Umbilical cord (tissue), 2 donors: ENCODE data around the gene ACTL7A. TPM values are rescaled to one million over a fixed set of nuclear protein-coding genes. Genes with fewer than 3 reads are reported as not detected.
"Not testable (repeated sequence)": the region's sequence is repeated elsewhere in the genome, so short reads cannot be mapped to it uniquely, and the experiment has no call there.

Experiments
- DNase-seq: peaks from one replicate; pipeline ENCODE4 v3.0.0-alpha.2; 2015; ENCODE audit warnings: low spot score
- total RNA-seq: library from RNA; depleted of rRNA; stranded (reverse); fragments of >200 nt; gene quantifications from one replicate; pipeline ENCODE4 v1.2.3, GENCODE V29; 2014; ENCODE audit warnings: low replicate concordance; ENCODE audit not compliant: insufficient read depth

The ACTL7A gene
- total RNA-seq, 1 donor from 2014 or later, result 0.96 TPM

DNA sequence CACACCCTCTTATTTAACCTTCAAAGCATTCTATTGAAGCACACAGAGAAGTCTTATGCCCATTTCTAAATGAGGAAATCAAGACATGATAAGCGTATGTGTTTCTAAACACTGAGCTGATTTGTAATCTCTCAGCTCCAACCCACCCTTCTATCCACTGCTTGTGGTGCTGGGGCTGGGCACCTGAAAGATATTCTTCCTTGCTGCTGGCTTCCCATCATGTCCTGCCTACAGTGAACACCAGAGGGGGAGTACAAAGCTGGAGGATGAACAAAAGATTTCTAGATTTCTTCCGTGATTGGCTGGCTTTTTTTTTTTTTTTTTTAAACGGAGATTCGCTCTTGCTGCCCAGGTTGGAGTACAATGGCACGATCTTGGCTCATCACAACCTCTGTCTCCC, 14.4 kb downstream of the ACTL7A start:
- DNase-seq, result no peak

- DNase-seq, result no peak
Observed at GRCh38 chr9:108877524-108877923, 15.5 kb downstream of the ACTL7A start.

GRCh38 chr9:108880738-108881316, 18.8 kb downstream of the ACTL7A start:
- no peak for DNase-seq

- no peak for DNase-seq
Observed at GRCh38 chr9:108882052-108882888, 20.2 kb downstream of the ACTL7A start.

DNA sequence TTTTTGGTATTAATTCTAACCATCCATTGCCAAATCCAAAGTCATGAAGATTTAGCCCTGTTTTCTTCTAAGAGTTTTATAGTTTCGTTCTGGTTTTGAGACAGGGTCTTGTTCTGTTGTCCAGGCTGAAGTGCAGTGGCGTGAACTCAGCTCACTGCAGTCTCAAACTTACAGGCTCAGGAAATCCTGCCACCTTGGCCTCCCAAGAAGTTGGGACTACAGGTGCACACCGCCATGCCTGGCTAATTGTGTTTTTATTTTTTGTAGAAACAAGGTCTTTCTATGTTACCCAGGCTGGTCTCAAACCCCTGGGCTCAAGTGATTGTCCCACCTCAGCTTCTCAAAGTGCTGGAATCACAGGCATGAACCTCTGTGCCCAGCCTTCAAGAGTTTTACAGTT, 21.0 kb downstream of the ACTL7A start:
- DNase-seq, result no peak

DNA sequence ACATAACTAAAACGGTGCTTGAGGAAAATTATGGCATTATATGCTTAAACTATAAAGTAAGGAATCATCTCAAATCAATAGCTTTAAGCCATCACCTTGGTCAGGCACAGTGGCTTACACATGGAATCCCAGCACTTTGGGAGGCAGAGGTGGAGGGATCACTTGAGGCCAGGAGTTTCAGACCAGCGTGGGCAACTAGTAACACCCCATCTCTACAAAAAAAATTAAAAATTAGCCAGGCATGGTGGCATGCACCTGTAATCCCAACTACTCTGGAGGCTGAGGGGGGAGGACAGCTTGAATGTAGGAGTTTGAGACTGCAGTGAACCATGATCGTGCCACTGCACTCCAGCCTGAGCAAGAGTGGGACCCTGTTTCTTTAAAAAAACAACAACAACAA, 22.6 kb downstream of the ACTL7A start:
- no peak for DNase-seq

- peak; percentile 54 for DNase-seq
Observed at GRCh38 chr9:108885643-108886348, 23.7 kb downstream of the ACTL7A start.

GRCh38 chr9:108886594-108887271, 24.7 kb downstream of the ACTL7A start:
- not testable (repeated sequence) for DNase-seq

- DNase-seq, result peak; percentile 15
Observed at GRCh38 chr9:108889649-108890067, 27.6 kb downstream of the ACTL7A start.

DNA sequence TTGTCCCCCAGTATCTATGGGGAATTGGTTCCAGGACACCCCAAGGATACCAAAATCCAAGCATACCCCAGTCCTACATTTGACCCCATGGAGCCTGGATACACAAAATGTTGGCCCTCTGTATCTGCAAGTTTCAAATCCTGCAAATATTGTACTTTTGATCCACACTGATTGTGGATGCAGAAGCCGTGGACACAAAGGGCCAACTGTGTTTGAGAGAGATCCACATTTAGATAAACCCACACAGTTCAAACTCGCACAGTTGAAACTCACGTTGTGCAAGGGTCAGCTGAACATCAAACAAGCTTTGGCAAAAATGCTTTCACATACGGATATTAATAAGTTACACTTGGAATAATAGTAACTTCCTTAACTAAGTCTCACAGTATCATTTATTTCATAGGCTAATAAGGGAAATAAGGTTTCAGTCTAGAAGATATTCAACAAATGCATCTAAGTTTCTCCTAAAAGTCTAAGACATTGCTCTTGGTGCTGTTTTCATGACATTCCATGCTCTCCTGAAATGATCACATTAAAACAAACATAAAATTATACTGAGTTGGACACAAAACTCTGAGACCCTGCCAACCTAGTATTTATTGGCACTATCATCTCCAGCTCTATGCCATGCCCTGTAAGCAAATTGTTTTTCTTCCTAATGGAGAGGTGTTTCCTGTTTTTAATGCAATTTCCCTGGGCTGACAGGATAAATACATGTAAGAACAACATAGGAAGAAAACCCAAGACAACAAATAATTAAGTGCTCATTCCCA, 32.3 kb downstream of the ACTL7A start:
- DNase-seq, result no peak

DNA sequence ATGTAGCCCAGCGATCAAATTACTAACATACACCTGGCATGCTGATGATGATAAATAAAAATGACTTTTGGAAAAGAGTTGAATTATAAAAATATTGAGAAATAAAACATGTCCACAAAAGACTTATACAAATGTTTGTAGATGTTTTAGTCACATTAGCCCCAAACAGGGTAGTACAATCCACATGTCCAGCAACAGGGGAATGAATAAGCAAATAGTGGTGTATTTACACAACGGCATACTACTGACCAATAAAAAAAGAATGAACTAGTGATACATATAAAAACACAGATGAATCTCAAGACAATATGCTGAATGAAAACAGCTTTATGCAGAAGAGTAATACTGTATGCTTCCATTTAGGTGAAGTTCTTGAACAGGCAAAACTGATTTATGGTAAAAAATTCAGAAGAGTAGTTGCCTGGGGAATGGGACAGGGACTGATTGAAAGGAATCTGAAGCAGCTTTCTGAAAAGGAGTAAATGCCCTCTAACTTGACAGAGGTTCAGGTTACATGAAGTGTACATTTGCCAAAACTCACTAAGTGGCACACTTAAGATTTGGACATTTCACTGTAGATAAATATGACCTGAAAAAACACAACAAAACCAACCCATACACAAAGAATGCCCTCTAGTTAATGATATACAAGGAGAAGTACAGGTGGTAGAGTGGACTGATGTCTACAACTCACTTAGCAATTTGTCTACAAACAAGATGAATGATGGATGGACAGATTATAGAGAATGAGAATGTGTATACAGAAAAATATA, 35.4 kb downstream of the ACTL7A start:
- no peak for DNase-seq

- not testable (repeated sequence) for DNase-seq
Observed at GRCh38 chr9:108899023-108899695, 37.1 kb downstream of the ACTL7A start.

DNA sequence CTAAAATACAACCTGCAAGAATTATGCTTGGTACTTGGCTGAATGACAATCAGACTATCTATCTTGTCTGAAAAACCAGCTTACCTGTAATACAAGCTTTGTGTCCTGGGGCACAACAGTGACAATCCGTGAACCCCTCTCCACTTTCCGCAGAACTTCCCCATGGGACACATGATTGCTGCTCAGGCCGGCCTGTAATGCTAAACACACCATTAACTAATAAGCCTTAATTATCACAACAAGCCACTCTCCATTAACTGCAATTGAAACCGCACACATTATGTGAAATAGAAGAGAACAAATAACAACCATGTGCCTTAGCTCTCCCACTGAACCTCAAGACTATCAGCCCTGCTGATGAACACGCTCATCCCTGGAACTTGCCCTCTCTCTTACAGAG, 38.1 kb downstream of the ACTL7A start:
- no peak for DNase-seq

DNA sequence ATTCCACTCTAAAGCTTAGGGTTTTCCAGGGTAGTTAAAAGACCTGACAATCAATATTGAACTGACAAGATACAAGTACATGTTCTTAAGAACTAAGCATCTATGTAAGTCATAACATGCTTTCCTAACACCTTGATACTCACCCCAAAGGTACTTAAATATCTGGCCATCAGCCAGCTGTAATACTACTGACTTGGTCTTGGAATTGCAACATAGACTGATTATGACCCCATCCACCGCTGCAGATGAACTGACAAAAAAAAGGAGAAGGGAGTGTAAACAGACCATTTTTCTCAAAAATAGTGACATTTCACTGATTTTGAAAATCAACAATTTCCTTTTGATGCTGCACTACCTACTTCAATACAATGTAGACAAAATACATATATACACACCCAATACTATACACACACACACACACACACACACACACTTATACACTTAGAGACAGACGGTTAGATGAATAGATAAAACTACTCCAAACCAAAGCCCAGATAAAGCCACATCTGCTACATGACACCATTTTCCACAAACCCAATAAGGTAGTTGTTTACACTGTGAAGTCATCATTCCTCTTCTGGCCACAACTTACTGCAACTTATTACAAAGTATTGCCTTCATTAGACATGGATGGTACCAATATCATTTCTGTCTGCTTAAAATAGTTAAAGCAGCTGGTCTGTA, 41.5 kb downstream of the ACTL7A start:
- DNase-seq, result no peak

DNA sequence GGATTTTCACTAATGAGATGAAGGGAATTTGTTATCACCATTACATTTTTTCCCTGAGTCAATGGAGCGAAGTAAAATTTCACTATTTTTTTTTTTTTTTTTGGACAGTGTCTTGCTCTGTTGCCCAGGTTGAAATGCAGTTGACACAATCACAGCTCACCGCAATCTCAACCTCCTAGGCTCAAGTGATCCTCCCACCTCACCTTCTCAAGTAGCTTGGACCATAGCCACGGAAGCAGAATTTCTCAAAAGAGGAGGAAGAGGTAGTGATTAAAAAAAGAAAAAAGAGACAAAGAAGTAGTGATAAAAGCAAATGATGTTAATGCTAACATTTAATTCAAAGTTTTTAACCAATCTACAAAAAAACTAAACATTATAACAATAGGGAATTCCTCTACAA, 42.1 kb downstream of the ACTL7A start:
- no peak for DNase-seq

- no peak for DNase-seq
Observed at GRCh38 chr9:108905494-108905893, 43.4 kb downstream of the ACTL7A start.

GRCh38 chr9:108910402-108910801, 48.3 kb downstream of the ACTL7A start:
- no peak for DNase-seq

- no peak for DNase-seq
Observed at GRCh38 chr9:108910914-108911313, 48.8 kb downstream of the ACTL7A start.

DNA sequence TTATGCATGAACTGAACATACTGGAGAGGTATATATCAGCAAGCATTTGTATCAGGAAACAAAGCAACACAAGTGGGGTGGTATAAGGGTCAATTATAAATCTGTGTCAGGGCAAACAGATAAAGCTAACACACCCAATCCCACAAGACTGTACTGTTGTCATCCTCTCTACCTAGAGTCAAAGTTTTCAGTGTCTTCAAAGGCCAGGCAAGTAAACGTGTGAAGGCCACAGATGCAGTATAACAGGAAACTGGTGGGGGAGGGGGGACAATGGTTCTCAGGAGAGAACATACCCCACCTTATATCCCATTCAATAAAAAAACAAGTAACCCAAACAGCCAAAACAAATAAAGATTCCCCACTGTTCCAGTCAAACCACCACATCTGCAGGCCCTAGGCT, 49.8 kb downstream of the ACTL7A start:
- DNase-seq, result no peak
